Measurements from ENCODE around the gene PTPA.

- TF ChIP-seq EZH2 (IDR thresholded peaks at IDR 0.05; ENCODE audit: low read depth) = no peak
- peak; percentile 39; the same call in 1 of the 2 replicates for TF ChIP-seq CTCF (conservative IDR thresholded peaks at IDR 0.05)
Observed at GRCh38 chr9:129182625-129183494, 71.6 kb downstream of the PTPA start.

Measured in PC-9 (cell line).